DMS79 (cell line): Measurements from ENCODE around the gene CEP78.

Experiments
- DNase-seq: peaks from one replicate; lab custom pipeline; 2025; lab: John Stamatoyannopoulos, UW

CEP78 gene

GRCh38 chr9:78311075-78311474, 75.2 kb downstream of the CEP78 start:
- no peak for DNase-seq

GRCh38 chr9:78311886-78312524, 76.1 kb downstream of the CEP78 start:
- DNase-seq: no peak

- DNase-seq: no peak
These were observed 78.7 kb downstream of the CEP78 start for GRCh38 chr9:78314550-78314949.

- no peak for DNase-seq
These were observed 79.3 kb downstream of the CEP78 start for GRCh38 chr9:78314953-78315870.

GRCh38 chr9:78316166-78316892, 80.5 kb downstream of the CEP78 start:
- DNase-seq: no peak

GRCh38 chr9:78319197-78320029, 83.5 kb downstream of the CEP78 start:
- no peak for DNase-seq

- DNase-seq: no peak
These were observed 84.3 kb downstream of the CEP78 start for GRCh38 chr9:78320030-78320693.

- no peak for DNase-seq
These were observed 85.1 kb downstream of the CEP78 start for GRCh38 chr9:78320875-78321496.

GRCh38 chr9:78321505-78321904, 85.6 kb downstream of the CEP78 start:
- no peak for DNase-seq

GRCh38 chr9:78324068-78324650, 88.3 kb downstream of the CEP78 start:
- DNase-seq: no peak

- no peak for DNase-seq
These were observed 88.8 kb downstream of the CEP78 start for GRCh38 chr9:78324682-78325081.

- DNase-seq: no peak
These were observed 89.5 kb downstream of the CEP78 start for GRCh38 chr9:78325343-78325742.

GRCh38 chr9:78325846-78326360, 90.0 kb downstream of the CEP78 start:
- DNase-seq: no peak

- DNase-seq: no peak
These were observed 90.7 kb downstream of the CEP78 start for GRCh38 chr9:78326564-78326963.
